ENCODE results near the gene WWOX.

The WWOX gene

DNA sequence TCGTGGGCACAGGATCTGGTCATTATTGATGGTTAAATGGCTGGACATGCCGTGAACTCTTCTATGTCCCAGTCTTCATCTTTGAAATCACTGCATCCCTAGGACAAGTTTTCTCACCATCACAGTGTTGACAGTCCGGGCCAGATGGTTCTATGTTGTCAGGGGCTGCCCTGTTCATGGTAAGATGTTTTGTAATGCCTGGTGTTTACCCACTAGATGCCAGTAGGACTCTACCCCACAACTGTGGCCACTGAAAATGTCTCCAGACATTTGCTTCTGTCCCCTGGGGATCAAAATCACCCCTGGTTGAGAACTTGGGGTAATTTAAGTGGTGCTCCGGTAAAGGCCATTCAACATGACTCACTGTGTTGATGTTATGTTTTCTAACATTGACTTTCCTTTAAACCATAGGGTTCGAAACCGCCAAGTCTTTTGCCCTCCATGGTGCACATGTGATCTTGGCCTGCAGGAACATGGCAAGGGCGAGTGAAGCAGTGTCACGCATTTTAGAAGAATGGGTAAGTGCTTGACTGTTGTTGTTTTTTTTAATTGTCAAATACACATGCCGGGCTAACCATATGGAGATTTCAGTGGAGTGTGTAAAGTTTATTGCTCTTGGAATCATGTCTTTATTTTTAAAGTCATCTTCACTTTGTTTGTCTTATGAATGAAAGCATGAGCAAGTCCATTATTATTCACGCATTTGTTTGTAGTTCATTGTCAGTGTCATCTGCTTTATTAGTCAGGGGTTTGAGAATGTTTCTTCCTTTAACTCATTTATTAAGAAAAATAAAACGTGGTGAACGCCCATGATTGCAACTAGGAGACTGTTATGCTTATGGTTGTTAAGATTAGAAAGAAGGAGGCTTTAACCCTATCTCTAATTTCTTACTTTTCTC is 64.6 kb downstream of the WWOX start:
- ATAC-seq, result no peak
- no peak for TF ChIP-seq TCF4 (CRISPR knock-in tag; IDR thresholded peaks at IDR 0.05; ENCODE audit: borderline replicate concordance)
- TF ChIP-seq ZNF565 (CRISPR knock-in tag; conservative IDR thresholded peaks at IDR 0.05; ENCODE audit: low read depth), result no peak
- no peak for TF ChIP-seq RARB (CRISPR knock-in tag; IDR thresholded peaks at IDR 0.05)
- no peak for TF ChIP-seq PPARA (CRISPR knock-in tag; IDR thresholded peaks at IDR 0.05; ENCODE audit: borderline replicate concordance)

DNA sequence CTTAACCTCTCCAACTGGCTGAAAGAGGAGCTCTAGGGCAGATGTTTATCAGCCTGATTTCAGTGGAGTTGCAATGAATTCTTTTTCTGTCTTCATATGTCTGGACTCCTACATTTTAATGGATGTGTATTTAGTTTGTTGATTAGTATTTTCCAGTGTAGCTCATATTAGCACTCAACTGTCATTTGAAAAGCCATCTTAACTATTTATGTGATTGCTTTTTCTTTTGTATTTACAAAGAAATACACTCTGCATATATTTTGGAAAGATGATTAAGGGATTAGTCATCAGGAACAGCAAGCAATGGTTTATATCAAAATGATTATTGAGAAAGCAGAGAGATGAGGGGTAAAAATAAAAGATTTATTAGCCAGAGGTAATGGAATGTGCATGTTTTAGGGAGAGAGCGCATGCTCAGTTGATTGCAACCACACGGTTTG is 71.1 kb downstream of the WWOX start:
- peak; percentile 85 for ATAC-seq
- peak; percentile 91 for TF ChIP-seq ISL1 (CRISPR knock-in tag; IDR thresholded peaks at IDR 0.05)
- peak; percentile 64; the same call in 1 of the 2 replicates for TF ChIP-seq TOX (CRISPR knock-in tag; IDR thresholded peaks at IDR 0.05; ENCODE audit: borderline replicate concordance)
- no peak for TF ChIP-seq GLIS3 (CRISPR knock-in tag; IDR thresholded peaks at IDR 0.05)

DNA sequence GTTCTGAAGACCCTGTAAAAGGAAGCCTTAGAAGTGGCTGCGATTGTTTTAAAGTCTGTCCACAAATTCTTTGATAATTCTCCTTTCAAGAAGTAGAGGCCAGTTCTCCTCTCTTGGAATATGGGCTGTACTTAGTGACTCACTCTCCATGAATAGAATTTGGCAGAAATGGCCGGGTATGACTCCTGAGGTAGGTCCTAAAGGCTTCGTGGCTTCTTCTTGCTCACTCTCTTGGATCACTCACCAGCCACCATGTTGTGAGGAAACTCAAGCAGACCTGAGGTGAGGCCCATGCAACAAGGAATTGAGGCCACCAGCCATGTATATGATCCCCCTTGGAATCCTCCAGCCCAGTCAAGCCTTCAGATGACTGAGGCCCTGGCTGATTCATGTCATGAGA is 75.8 kb downstream of the WWOX start:
- no peak for ATAC-seq
- TF ChIP-seq ISL1 (CRISPR knock-in tag; IDR thresholded peaks at IDR 0.05) (no peak), ZFP3 (CRISPR knock-in tag; IDR thresholded peaks at IDR 0.05) (no peak), BACH2 (CRISPR knock-in tag; IDR thresholded peaks at IDR 0.05; ENCODE audit: borderline replicate concordance) (no peak), ZC3H10 (CRISPR knock-in tag; IDR thresholded peaks at IDR 0.05) (no peak), CSDC2 (CRISPR knock-in tag; IDR thresholded peaks at IDR 0.05) (no peak), ZNF8 (CRISPR knock-in tag; IDR thresholded peaks at IDR 0.05) (no peak), PPARA (CRISPR knock-in tag; IDR thresholded peaks at IDR 0.05; ENCODE audit: borderline replicate concordance) (no peak), OSR1 (CRISPR knock-in tag; IDR thresholded peaks at IDR 0.05) (no peak), SNAI2 (CRISPR knock-in tag; IDR thresholded peaks at IDR 0.05) (no peak), RARB (CRISPR knock-in tag; IDR thresholded peaks at IDR 0.05) (no peak), GLIS3 (CRISPR knock-in tag; IDR thresholded peaks at IDR 0.05) (no peak), ESRRG (CRISPR knock-in tag; IDR thresholded peaks at IDR 0.05) (no peak), ZFP30 (CRISPR knock-in tag; IDR thresholded peaks at IDR 0.05) (no peak), ARNTL (CRISPR knock-in tag; IDR thresholded peaks at IDR 0.05; ENCODE audit: borderline replicate concordance, low read depth) (no peak), TCF4 (CRISPR knock-in tag; IDR thresholded peaks at IDR 0.05; ENCODE audit: borderline replicate concordance) (no peak), TOX (CRISPR knock-in tag; IDR thresholded peaks at IDR 0.05; ENCODE audit: borderline replicate concordance) (no peak)
- TF ChIP-seq, protein P1, sequence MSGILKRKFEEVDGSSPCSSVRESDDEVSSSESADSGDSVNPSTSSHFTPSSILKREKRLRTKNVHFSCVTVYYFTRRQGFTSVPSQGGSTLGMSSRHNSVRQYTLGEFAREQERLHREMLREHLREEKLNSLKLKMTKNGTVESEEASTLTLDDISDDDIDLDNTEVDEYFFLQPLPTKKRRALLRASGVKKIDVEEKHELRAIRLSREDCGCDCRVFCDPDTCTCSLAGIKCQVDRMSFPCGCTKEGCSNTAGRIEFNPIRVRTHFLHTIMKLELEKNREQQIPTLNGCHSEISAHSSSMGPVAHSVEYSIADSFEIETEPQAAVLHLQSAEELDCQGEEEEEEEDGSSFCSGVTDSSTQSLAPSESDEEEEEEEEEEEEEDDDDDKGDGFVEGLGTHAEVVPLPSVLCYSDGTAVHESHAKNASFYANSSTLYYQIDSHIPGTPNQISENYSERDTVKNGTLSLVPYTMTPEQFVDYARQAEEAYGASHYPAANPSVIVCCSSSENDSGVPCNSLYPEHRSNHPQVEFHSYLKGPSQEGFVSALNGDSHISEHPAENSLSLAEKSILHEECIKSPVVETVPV (CRISPR knock-in tag; IDR thresholded peaks at IDR 0.05), result no peak
- TF ChIP-seq, protein P2, sequence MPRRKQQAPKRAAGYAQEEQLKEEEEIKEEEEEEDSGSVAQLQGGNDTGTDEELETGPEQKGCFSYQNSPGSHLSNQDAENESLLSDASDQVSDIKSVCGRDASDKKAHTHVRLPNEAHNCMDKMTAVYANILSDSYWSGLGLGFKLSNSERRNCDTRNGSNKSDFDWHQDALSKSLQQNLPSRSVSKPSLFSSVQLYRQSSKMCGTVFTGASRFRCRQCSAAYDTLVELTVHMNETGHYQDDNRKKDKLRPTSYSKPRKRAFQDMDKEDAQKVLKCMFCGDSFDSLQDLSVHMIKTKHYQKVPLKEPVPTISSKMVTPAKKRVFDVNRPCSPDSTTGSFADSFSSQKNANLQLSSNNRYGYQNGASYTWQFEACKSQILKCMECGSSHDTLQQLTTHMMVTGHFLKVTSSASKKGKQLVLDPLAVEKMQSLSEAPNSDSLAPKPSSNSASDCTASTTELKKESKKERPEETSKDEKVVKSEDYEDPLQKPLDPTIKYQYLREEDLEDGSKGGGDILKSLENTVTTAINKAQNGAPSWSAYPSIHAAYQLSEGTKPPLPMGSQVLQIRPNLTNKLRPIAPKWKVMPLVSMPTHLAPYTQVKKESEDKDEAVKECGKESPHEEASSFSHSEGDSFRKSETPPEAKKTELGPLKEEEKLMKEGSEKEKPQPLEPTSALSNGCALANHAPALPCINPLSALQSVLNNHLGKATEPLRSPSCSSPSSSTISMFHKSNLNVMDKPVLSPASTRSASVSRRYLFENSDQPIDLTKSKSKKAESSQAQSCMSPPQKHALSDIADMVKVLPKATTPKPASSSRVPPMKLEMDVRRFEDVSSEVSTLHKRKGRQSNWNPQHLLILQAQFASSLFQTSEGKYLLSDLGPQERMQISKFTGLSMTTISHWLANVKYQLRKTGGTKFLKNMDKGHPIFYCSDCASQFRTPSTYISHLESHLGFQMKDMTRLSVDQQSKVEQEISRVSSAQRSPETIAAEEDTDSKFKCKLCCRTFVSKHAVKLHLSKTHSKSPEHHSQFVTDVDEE (CRISPR knock-in tag; IDR thresholded peaks at IDR 0.05), result no peak
- TF ChIP-seq, protein P3, sequence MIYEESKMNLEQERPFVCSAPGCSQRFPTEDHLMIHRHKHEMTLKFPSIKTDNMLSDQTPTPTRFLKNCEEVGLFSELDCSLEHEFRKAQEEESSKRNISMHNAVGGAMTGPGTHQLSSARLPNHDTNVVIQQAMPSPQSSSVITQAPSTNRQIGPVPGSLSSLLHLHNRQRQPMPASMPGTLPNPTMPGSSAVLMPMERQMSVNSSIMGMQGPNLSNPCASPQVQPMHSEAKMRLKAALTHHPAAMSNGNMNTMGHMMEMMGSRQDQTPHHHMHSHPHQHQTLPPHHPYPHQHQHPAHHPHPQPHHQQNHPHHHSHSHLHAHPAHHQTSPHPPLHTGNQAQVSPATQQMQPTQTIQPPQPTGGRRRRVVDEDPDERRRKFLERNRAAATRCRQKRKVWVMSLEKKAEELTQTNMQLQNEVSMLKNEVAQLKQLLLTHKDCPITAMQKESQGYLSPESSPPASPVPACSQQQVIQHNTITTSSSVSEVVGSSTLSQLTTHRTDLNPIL (CRISPR knock-in tag; IDR thresholded peaks at IDR 0.05; ENCODE audit: low read depth), result no peak
- TF ChIP-seq, protein P4, sequence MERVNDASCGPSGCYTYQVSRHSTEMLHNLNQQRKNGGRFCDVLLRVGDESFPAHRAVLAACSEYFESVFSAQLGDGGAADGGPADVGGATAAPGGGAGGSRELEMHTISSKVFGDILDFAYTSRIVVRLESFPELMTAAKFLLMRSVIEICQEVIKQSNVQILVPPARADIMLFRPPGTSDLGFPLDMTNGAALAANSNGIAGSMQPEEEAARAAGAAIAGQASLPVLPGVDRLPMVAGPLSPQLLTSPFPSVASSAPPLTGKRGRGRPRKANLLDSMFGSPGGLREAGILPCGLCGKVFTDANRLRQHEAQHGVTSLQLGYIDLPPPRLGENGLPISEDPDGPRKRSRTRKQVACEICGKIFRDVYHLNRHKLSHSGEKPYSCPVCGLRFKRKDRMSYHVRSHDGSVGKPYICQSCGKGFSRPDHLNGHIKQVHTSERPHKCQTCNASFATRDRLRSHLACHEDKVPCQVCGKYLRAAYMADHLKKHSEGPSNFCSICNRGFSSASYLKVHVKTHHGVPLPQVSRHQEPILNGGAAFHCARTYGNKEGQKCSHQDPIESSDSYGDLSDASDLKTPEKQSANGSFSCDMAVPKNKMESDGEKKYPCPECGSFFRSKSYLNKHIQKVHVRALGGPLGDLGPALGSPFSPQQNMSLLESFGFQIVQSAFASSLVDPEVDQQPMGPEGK (CRISPR knock-in tag; IDR thresholded peaks at IDR 0.05; ENCODE audit: borderline replicate concordance), result no peak

Data from SK-N-SH treated with all-trans-retinoic acid at 6 μM for 48 hours (cell line).